Measurements from ENCODE around the gene DAZAP1.

The DAZAP1 gene

DNA sequence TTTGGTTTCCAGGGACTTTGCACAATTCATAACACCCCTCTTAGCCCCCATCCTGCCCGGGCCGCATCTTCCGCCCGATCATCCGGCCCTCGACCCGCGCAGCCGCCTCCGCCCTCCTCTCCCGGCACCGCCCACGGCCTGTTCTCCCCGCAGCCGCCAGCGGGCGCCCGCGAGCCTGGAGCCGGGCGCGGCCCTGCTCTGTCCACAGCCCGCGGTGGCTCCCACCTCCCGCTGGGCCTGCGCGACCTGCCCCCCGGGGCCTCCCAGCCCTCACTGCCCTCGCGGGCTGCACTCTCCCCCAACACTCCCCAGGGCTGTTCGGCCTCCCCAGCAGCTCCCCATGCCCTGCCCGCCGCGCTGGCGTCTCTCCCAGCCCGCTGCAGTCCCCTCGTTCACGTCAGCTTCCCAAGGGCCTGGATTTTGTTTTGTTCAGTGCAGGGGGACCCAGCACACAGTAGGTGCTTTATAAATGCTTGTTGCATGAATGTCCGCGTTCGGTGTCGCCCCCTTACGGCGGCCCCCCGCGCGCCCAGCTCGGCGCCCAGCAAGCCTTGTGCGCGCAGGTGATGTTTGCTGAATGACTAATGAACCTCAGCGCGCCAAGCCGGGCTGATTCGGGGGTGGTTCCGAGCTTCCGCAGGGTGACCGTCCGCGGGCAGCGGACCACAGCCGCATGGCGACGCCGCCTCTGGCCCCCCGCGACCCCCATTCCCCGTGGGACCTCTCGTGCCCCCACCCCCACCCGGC is 38.0 kb downstream of the DAZAP1 start:
- peak; percentile 89 for DNase-seq (ENCODE audit: low spot score)

DNA sequence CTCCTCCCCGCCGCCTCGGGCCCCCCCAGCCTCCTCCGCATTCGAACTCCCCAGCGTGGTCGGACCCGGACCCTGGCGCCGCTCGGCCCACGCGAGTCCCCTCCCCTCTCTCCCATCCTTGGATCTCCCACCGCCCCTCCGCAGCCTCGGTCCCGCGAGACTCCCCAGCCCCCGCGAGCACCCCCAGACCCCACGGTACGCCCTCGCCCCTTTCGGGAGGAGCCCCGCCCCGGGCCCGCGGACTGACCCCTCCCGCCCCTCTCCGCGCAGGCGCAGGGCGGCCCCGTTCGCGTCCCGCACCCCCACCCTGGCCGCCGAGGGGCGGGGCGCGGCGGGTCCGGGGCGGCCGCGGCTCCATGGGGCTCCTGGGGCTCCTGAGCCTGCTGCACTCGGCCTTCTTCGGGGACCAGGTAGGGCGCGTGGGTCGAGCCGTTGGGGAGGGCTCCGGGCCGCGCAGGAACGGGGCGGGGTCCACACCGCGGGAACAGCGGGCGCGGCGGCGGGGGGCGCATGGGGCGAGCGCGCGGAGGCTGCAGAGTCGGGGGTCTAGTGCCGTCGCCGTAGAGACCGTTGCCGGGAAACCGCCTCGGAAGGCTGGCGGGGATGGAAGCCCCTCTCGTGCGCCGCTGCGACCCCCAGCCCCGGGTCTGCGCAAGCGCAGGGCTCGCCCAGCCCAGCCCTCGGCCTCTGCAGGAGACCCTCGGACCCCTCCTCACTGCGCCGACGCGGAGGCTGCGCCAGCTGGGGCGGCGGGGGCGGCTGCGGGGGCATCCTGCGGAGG is 38.7 kb downstream of the DAZAP1 start:
- DNase-seq (ENCODE audit: low spot score) = peak; percentile 79

DNA sequence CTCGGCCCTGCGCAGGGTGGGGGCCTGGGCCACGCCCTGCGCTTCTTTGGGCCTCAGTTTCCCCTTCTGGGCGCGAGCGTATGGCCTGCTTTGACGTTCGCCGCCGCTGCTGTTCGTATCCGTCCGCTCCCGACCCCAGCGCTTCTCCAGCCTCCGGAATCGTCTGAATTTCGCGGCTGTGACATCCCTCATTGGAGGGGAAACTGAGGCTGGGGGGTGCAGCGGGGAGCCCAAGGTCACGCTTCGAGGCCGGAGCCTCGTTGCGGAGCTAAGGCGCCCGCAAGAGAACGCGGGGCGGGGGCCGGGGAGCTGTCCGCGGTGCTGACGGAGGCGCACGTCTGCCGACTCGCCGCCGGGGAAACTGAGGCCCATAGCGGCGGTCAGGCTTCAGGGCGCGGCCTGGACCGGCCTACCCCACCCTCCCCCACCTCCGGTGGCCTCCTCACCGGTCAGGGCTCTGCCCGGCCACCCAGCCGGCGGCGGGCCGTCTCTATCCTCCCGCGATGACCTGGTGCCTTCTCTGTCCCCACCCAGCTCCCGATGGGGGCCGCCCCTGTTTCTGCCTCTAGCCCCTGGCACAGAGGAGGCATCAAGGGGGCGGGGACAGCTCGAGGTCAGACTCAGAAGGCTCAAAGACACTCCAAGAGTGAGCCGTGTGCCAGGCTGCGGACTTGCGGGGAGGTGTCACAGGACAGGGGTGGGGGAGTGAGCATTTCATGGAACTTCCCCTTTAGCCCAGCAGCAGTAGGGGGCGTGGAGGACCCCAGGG is 39.5 kb downstream of the DAZAP1 start:
- DNase-seq (ENCODE audit: low spot score) = no peak

DNA sequence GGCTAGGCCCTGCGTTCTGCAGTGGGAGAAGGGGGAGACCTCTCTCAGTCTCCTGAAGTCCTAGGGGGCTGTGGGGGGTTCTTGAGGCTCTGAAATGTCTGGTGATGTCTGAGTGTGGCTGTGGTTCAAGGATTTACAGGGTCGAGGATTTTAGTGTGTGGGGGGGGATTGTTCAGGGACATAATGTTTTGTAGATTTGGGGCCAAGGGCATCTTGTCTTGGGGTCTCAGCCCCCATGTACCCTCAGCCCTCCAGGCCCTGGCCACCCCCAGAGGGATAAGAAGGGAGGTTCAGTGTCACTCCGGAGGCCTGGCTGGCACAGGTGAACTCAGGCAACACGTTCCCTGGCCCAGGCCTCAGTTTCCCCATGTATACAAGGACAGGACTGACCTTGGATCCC is 40.1 kb downstream of the DAZAP1 start:
- DNase-seq (ENCODE audit: low spot score) = no peak

DNA sequence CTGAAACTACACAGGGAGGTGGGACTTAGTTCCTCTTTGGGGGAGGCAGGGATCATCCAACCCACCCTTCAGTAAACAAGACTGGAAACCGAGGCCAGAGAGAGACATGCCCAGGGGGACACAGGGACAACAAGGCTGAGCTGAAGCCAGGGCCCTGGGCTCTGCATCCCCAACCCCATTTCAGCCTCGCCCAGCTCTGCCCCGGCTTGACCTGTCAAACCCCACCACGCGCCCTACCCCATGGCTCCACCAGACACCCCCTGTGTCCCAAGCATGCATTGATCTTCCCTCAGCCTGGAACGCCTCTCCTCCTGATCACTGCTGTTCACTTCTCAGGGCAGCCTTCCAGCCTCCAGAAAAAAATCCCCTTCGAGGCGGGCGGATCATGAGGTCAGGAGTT is 40.6 kb downstream of the DAZAP1 start:
- DNase-seq (ENCODE audit: low spot score) = no peak

DNA sequence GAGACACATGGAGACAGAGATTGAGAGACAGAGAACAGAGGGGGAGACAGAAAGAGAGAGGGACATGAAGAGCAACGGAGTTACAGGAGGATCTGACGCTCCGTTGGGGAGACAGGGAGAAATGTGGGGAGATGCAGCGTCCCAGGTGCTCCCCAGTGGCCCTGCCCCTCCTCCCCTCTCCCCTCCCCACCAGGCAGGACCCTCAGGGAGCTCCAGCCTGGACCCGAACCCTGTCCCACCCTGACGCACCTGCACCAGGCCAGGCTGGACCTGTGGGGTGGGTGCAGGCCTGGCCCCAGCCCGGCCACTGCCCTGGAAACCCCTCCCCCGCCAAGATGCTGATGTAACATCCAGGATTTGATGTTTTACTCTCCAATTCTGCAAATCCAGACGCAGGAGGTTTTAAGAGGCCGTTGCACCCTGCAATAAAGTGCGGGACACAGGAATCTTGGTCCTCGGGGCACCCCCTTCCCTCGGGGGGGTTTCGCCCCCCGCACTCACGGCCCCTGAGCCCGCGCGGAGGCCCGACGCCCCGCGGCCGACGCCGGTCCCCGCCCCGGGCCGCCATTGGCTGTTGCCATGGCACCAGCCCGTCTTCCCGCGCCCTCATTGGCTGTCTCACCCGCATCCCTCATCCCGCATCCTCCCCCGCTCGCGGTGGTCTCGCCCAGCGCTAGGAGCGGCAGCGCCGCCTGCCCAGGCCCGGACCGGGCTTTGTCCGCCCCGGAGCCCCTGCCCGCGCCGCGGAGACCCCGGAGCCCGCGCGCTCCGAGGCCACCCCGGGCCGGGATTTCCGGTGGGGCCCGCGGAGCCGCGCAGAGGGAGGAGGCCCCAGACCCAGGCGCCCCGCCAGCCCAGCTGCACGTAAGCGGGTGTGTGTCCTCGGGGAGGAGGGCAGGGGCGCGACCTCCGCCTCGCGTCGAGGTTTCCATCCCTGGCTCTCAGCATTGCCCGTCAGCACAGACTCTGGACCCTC is 42.4 kb downstream of the DAZAP1 start, which contains the start of gene APC2:
APC2 (plus strand) TSS at position 655 of the 976 bp plus-strand sequence. CDS start 2,881 bp downstream, outside the sequence.
- no peak for DNase-seq (ENCODE audit: low spot score)

DNA sequence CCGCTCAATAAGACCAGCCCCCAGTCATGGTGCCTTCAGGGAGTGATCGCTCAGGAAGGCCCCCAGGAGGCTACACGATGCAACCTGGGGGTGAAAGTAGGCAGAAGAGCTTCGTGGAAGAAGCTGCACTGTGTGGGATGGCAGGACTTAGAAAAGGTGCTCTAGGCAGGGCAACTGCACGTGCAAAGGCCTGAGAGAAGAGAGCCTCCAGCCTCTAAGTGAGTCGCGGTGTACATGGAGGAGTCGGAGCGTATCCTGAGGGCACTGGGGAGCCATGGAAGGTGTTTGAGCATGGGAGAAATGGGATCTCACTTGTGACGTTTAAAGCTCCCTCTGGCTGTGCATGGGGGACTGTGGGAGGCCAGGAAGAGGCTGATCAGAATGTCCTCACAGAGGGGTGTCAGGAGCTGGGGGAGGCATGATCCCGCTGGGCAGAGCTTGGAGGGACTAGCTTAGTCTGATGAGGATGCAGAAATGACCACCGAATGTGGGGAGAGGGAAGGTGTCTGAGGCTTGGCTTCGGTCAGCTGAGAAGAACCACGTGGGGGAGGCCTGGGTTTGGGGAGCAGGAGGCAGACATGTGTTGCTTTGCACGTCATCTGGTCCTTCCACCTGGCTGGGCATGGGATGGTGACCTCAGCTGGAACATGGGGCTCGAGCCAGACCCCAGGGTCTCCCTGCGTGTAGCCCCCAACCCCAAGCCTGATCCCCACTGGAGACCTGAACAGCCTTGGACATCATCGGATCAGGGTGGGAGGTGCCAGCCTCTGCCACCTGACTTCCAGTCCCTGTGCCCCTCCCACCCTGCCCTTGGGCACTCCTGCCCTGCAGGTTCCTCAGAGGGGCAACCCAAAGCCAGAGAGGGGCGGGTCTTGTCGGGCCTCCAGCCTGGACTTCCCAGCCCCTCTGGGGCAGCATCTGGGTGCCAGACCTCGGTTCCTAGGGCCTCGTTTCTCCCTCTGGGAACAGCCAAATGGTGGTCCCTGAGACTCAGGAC is 43.6 kb downstream of the DAZAP1 start:
- no peak for DNase-seq (ENCODE audit: low spot score)

DNA sequence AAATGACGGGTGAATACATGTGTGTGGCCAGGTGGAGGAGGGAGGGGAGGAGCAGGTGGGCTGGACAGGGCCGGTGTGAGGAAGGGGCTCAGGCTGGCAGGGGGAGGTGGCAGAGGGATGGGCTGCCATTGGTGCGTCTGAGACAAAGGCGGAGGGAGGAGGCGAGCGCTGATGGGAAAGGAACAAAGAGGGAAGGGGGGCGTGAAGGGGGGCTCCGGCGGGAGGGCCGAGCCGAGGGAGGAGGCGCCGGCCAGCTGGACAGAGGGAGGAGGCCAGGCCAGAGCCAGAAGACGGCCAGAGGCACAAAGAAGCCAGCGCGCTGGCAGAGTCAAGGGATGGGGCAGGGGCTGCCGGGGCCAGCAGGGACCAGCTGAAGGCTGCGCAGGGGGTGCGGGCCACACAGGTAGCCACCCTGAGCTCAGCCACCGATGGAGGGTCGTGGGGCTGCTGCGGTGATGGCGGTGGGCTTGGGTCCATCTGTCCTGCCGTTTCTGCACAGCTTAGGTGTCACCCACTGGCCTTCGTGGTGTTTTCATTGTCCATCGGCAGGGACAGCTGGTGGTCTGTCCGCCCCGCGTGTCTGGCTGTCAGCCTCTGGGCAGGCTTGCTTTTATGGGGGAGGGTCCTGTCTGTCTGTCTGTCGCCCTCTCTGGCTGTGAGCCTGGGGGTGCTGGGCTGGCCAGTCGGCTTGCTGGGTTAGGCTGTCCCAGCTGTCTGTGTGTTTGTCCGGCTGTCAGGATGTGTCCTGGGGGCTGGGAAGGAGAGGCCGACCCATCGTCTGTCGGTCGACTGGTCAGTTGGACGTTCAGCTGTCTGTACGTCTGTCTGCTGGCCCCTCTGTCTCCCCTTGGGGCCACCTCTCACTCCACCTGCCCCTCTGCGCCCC is 44.8 kb downstream of the DAZAP1 start:
- no peak for DNase-seq (ENCODE audit: low spot score)

DNA sequence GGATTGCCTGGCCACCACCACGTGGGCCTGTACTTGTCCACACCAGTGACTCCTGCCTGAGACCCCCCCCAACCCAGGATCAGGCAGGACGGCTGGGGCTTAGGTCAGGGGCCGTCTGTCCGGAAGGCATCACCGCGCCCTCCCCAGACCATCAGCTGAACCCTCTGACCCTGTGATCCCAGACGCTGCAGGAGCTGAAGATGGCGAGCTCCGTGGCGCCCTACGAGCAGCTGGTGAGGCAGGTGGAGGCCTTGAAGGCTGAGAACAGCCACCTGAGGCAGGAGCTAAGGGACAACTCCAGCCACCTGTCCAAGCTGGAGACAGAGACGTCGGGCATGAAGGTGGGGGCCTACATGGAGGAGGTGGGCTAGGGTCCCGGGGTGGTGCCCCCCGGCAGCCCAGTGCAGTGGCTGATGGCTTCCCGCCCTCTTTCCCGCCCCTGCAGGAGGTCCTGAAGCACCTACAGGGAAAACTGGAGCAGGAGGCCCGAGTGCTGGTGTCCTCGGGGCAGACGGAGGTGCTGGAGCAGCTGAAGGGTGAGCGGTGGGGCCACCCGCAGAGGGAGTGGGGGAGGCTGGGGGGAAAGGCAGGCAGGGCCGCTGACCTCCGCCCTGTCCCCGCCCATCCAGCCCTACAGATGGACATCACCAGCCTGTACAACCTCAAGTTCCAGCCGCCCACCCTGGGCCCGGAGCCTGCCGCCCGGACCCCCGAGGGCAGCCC is 45.6 kb downstream of the DAZAP1 start:
- DNase-seq (ENCODE audit: low spot score) = no peak

DNA sequence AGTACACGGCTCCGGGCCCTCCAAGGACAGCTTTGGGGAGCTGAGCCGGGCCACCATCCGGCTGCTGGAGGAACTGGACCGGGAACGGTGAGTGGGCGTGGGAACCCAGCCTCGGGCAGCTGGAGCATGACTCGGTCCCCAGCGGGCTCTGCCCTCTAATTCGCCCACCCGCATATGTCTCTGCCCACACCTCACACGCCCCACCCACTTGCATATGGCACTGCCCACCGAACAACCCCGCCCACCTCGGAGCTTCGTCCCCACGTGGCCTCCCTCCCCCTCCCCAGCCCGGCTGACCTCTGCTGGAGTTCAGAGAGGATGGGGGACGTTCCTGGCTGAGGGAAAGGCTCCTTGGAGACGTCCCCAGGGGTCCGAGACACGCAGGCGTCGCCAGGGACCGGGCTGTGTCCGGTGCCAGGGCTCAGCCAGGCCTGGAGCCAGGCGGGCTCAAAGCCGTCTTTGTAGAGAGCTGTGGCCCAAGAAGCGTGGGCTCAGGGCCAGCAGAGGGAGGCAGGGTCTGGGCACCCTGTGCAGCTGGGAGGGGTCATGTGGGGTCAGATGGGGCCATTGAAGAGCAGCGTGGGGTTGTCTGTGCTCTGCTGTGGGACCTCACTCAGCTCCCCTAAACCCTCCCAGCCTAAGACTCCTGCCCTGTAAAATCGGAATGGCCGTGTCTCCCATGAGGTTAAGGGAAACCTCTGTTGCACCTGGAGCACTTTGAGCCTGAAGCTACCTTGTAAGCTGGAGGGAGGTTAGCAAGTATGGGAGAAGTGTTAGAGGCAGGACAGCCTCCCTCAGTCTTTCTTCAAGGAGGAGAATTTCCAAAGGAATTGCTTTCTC is 46.4 kb downstream of the DAZAP1 start:
- no peak for DNase-seq (ENCODE audit: low spot score)

DNA sequence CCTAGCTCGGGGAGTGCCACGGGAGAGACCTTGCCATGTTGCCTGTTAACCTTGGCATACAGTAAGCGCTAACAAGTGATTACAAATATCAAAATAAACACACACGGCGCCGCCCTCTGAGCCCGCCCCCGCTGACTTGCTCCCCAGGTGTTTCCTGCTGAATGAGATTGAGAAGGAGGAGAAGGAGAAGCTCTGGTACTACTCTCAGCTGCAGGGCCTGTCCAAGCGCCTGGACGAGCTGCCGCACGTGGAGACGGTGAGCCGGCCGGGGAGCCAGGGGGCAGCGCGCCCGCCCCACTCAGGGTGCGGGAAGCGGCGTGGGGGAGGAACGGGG is 47.6 kb downstream of the DAZAP1 start:
- DNase-seq (ENCODE audit: low spot score) = no peak

DNA sequence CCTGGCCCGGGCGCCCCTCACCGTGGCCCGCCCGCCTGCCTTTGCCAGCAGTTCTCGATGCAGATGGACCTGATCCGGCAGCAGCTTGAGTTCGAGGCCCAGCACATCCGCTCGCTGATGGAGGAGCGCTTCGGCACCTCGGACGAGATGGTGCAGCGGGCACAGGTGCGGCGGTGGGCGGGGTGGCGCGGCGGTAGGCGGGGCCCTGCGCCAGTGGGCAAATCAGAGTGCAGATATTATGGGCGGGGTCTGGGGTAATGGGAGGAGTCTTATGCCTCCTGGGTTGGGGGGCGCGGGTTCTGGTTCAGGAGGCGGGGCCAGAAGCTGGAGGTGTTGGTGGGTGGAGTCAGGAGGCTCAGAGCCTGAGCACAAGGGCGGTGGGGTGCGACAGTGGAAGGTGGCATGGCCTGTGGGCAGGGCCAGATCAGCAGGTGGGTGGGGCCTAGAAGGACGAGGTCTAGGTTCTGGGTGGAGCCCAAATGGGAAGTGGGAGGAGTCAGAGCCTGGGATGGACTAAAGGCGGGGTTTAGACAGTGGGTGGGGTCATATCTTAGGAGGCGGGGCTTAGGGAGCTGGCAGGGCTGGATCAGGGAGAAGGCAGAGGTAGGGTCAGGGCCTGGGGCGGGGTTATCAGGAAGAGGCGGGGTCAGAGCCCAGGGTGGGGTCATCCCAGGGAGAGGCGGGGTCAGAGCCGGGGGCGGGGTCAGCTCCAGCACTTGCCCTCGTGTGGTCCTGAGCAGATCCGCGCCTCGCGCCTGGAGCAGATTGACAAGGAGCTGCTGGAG is 48.1 kb downstream of the DAZAP1 start:
- DNase-seq (ENCODE audit: low spot score) = peak; percentile 77

DNA sequence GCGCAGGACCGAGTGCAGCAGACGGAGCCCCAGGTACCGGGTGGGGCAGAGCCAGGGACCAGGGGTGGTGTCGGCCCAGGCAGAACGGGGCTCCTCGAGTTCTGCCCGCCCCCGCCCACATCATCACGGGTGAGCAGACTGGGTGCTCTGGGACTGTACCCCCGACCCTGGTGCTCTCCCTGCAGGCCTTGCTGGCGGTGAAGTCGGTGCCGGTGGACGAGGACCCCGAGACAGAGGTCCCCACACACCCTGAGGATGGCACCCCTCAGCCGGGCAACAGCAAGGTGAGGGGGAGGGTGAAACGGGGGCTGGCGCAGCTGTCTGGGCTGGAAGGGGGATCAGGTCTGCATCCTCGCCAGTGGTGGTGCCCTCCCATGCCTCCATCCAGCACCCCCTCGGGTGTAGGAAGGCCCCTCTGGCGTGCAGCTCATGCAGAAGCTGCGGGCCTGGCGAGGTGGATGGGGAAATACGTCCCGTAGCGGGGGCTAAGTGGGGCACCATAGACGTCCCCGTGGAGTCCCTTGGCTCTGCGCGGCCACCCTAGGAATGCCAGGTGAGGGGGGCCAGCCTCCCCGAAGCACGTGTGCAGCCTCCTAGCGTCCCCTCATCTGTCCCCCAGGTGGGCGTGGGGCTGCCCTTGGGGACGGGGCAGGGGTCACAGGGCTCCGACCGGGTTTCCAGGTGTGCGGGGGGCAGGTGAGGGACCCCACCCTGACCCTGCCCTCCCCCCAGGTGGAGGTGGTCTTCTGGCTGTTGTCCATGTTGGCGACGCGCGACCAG is 48.9 kb downstream of the DAZAP1 start:
- no peak for DNase-seq (ENCODE audit: low spot score)

DNA sequence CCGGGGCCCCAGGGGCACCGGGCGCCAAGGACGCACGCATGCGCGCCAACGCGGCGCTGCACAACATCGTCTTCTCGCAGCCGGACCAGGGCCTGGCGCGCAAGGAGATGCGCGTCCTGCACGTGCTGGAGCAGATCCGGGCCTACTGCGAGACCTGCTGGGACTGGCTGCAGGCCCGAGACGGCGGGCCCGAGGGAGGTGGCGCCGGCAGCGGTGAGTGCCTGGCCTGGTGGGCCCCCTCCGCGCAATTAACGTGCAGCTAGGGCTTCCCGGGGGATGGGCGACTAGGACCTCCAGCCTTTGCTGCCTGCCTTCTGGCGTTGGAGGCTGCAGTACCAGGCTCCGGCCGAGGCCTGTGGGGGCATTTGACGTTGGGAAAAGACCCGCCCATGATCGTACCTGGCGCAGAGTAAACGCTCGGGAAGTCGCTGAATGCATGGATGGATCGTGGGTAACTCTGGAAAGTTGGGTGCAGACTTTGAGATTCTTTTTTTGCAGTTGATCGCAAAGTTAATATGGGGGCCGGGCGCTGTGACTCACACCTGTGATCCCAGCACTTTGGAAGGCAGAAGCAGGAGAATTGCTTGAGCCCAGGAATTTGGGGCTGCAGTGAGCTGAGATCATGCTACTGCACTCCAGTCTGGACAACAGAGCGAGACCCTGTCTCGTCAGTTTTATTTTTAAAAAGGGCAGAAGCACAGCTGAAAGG is 49.8 kb downstream of the DAZAP1 start:
- no peak for DNase-seq (ENCODE audit: low spot score)

DNA sequence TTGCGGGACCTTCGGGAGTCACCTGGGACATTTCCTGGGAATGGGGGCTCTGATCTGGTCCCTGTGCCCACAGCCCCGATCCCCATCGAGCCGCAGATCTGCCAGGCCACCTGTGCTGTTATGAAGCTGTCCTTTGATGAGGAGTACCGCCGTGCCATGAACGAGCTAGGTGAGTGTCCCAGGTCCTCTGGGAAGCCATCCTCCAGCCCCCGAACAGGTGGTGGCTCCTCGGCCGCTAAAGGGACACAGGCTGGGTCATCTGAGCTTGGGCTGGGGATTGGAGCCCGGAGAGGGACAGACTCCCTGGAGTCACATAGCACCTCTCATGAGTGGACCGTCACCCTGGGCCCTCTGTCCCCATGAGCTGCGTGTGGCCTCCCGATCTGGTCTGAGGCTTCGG is 50.5 kb downstream of the DAZAP1 start:
- no peak for DNase-seq (ENCODE audit: low spot score)

Data from HuH-7 (cell line).